WTC11 (cell line): ENCODE measurements around the gene ASAH2.

Experiments
- CTCF ChIP-seq: fragments of 200-600 bp; IDR thresholded peaks from 2 replicates; pipeline ENCODE4 v1.8.0; 2022; ENCODE audit warnings: antibody characterized with exemption
- FOXJ3 ChIP-seq: sonication (generic); formaldehyde crosslinking; IDR thresholded peaks from 2 replicates; pipeline ENCODE4 v1.9.0; 2021; ENCODE audit warnings: missing genetic modification reagents, mild to moderate bottlenecking, borderline replicate concordance

GRCh38 chr10:50216418-50216817 is 34.9 kb downstream of the ASAH2 start:
- TF ChIP-seq CTCF (no peak), FOXJ3 (CRISPR knock-in tag) (no peak)
